GOT3 (cell line): ENCODE measurements around the gene TMEM53.
"Not testable (repeated sequence)": the region's sequence is repeated elsewhere in the genome, so short reads cannot be mapped to it uniquely, and the experiment has no call there.

Experiments used
- DNase-seq: peaks from one replicate; lab custom pipeline; 2025; ENCODE audit warnings: mixed read lengths; lab: John Stamatoyannopoulos, UW

The TMEM53 gene

DNA sequence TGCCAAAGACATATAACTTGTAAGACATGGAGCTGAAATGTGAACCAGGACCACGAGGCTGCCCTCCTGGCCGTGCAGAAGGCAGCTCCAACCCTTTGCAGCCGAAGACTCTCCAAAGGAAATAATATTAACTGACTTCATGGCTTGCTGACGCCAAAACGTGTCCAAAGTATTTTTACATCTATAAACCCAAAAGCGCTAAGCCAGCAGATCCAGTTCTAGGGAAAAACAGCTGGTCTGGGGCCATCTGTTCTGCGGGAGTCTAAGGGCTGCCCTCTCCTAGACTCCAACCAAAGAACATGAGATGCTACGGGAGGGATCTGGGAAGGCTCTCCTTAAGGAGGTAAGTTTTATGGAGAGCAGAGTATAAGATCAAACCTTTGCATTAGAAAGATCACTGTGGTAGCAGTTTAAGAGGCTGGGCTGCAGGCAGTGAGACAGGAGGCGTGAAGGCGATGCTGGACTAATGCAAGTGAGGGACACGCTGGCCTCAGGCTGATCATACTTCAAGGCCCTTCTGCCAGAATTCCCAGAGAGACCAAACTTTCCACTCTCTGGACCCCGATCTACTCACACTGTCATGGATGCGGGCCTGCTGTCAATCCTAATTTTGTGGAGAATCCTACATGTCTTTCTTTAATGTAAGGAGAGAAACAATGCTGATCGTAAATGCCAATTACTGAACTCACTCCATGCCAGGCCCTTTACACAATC, 1.2 kb downstream of the TMEM53 start:
- DNase-seq: no peak

DNA sequence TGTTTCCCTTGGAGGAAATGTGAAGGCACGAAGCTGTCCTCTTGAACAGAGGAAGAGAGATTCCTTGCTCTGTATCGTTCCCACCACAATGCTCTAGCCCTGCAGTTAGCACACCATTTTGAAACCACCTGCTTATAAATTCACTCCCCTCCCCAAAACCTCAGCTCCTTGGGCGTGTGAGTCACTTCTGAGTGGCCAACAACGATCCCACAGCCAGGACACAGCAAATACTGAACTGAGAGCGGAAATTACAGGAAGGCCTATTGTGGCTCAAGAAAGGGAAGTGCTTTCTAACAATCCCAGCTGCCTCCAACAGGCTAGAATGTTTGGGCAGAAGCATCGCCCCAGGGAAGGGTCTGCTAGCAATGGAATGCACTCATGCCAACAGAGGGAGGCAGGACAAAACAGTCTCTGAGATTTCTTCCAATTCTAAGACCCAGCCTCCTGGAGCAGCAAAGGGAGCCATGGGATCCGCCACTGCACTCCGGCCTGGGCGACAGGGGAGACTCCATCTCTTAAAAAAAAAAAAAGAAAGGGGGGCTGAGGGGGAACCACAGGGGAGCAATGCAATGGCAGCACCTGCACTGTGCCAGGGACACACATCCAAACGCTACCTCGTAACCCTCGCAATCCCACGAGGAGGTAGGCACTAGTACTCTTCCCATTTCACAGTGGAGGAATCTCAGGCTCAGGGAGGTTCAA, 1.9 kb downstream of the TMEM53 start:
- no peak for DNase-seq

DNA sequence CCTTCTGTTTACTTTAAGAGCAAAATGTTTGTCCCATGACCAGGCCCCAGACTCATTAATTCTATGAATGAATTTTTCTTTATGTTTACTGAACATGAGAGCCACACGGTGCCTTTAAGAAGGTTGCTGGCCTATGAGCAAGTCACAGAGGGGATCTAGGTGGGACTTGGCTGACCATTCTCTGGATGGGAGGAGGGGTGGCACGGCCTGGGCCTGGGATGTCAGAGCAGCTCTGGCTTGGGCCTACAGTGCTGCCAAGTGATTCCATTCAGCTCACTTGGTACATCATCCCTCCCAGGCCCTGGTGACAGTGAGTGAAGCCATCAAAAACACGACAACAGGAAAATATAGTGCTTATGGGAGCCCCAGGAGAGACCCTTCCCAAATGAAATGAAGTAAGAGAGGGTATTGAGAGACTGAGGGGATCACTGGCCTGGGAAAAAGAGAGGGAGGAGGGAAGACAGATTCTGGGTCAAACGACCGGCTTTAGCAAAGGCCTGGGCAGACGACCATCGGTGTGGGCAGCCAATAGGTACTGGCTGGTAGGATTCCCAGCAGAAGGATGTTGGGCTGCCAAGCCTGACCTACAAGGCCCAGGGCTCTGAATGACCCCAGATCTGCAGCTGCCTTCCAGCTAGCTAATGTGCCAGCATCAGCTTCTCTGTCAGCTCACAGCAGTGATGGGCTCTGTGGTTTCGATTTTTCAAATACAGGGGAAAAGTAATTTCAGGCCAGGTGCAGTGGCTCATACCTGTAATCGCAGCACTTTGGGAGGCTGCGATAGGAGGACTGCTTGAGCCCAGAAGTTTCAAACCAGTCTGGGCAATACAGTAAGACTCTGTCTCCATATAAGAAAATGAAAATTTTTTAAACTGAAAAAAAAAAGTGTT, 3.3 kb downstream of the TMEM53 start:
- no peak for DNase-seq

DNA sequence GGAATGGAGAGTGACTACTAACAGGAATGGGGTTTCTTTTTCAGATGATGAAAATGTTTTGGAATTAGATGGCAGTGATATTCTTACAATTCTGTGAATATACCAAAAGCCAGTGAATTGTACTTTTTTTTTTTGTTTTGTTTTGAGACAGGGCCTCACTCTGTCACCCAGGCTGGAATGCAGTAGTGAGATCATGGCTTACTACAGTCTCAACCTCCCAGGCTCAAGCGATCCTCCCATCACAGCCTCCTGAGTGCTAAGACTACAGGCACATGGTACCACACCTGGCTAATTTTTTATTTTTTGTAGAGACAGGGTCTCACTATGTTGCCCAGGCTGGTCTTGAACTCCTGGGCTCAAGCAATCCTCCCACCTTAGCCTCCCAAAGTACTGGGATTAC, 7.6 kb downstream of the TMEM53 start:
- not testable (repeated sequence) for DNase-seq

DNA sequence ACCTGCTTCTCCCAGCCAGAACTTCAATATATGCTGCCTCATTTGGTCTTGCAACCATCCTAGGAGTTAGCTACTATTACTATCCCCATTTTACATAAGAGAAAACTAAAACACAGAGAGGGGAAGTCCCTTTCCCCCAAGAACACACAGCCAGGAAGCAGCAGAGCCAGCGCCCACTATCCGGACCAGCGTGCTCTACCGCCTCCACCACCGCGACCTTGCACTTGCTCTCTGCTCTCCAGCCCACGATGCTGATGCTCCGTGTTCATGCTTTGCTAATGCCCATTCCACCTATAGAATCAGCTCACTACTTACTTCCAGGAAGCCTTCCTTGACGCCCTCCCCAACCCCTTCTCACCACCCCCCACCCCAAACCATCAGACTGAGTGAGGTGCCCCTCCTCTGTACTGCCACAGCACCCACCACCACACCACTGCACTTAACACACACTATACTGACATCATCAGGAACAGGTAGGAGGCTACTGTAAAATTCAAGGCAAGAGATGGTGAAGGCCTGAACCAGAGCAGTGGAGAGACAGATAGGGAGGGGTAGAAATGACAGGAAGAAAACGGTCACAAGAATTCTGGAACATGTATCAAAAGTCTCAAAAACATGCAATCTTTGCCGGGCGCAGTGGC, 9.4 kb downstream of the TMEM53 start:
- no peak for DNase-seq

DNA sequence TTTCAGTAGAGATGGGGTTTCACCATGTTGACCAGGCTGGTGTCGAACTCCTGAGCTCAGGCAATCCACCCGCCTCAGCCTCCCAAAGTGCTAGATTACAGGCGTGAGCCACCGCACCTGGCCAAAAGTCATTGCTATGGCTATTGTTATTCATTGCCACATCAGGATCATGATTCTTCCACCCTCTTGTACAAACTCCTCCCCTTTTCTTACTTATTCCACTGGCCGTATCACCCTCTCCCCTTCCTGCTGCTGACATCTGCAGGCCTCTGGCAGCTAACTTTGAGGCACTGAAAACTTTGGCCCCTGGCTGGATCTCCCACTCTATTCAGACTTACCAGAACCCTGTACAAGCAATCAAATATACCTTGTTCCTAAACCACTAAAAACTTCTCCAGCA, 10.9 kb downstream of the TMEM53 start:
- no peak for DNase-seq

DNA sequence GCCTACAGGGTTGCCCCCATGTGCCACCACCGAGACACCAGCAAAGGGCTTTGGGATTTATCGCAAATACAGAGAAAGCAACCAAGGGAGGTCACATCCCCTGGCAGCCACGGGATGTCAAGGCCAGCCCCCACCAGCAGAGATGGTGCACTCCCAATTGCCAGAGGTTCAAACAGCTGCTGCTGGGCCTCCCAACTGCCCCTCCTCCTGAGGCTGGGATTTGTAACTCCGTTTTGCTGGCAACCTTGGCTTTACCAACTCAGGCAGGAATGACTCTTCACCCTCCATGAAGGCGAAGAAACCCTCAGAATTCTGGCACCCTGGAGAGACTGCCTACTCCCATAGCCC, 11.6 kb downstream of the TMEM53 start:
- DNase-seq: no peak

DNA sequence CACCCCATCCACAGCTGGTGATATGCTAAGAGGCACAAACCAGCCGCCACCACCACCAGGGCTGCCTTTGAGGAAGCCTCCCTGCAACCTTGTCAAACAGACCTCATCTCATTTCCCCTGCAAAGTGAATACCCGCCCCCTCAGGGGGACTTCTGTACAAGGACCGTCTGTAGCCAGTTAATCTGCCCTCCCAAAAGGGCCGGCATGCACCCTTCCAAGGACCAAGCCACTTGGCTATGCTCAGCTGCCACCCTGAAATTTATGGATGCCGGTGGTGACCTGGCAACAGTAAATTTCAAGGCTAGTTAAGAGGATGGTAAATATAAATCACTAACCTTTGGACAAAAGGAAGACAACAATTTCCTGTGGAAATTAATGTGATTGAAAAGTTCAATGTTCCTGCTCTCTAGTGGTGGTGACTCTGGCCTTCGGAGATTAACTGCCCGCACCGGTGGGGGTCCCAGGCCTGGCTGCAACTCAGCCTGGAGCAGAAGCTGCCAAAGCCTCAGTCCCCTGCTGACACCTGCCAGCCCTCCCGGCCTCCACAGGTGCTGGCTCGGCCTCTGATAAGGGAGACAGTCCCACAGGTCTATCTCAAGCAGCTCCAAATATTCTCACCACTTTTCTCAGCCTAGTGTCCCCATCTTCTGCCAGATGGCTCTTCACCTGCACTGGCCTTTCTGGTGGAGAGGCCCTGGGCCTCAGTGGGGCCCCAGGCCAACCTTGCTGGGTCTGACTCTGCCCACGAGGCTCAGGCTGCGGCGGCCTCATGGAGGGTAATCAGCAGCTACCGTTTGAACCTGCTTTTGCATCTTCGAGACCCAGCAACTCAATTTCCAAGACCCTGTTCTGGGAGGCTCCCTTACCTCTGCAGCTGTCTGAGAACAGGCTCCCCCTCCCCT, 12.2 kb downstream of the TMEM53 start:
- no peak for DNase-seq

DNA sequence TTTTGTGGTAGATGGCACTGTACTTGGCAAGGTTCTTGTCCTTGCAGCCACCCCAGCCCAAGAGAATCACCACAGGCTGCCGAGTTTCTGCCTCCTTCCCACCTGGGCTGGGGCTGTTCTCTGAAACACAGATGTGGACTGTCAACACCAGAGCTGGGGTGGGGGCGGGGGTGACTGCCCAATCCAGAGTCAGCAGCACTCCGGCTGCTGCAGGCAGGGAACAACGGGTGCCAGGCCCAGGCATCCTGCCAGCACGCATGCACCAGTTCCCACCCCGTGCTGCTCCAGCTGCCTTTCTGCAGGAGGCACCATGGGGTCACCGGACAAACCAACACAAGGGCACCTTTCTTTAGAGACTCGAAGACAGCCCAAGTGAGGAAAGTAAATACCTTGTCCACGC, 14.1 kb downstream of the TMEM53 start:
- no peak for DNase-seq

DNA sequence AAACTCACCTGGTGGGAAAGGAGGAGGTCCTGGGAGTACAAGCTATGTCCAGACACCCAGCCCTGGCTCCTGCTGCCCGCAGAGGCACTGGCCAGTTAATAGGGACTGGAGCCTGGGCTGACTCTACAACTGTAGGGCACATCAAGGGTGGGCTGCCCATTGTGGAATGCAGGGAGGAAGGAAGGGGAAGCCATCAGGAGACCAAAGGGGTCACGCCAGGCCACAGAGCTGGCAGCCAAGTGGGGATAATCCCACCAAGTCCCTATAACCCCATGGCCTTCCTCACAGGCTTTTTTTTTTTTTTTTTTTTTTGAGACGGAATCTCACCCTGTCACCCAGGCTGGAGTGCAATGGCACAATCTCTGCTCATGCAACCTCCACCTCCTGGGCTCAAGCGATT, 14.7 kb downstream of the TMEM53 start:
- no peak for DNase-seq

DNA sequence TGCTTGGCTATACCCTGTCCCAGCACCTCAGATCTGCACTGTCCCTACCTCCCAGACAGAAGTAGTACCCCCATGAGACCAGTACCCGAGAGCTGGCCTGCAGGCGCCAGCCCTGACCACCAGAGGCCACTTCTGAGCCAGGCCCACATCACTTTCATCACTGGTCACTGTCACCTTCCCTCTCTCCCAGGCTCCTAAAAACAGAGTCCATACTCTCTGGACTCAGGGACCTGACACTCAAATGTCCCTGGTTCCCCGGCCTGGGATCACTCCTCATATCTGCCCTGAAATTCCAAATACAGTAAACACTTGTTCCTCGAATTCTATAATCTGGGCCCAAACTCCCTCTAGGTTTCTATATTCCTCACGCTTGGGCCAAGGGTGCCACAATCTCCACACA, 18.7 kb downstream of the TMEM53 start:
- DNase-seq: no peak

DNA sequence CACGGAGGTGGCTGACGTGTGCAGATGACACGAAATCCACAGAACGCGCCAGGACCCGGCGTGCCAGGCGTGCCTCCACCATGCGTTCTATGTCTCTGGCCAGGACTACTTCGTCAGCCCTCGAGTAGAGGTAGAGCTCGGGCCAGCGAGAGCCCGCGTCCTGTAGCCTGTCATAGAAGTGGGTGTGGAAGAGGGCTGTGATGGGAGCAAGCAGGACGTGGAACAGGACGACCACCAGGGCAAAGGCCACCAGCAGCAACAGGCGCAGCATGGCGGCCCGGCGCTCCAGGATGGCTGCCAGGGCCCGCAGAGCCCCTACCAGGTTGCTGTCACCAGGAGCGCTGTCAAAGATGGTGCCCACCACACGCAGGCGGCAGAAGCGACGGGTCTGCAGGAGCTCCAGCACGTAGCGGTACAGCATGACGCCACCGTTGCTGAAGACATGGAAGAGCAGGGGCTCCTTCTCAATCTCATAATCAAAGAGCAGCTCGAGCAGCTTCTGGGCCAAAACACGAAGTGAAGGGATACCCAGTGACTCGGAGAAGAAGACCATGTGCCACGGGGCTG, 19.6 kb downstream of the TMEM53 start:
- DNase-seq: no peak

DNA sequence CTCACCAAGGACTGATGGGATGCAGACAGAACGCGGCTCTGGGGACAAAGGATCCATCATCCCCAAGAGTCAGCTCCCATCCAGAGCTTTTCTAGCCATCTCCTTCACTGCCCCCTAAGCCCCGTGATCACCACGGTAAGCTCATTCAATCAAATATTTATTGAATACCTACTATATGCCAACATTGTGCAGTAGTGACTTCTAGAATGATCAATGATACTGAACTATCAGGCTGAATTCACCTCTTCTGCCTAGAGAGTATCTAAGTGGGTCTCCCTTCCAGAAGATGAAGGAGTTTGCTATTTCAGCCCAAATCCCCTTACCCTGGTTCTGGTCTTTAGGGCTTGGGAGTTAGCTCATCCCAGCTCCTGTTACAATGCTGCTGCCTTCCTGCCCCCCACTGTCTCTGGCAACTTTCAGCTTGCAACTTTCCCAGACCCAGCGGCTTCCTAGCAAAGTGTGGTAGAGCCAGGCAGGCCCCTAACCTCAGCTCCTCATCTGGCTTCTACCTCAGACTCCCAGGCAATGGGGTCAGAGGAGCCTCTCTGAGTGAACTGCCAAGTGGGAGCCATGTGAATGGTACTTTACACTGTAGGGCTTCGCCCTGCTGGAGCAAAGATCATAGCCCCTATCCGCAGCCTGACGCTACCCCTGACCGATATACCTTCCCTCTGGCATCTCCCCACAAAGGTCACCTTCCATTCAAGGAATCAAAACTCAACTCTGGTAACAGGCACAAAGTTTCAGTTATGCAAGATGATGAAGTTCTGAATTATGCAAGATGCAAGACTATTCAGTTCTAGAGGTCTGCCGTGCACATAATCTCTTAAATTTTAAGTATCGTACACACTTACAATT, 20.9 kb downstream of the TMEM53 start:
- no peak for DNase-seq

DNA sequence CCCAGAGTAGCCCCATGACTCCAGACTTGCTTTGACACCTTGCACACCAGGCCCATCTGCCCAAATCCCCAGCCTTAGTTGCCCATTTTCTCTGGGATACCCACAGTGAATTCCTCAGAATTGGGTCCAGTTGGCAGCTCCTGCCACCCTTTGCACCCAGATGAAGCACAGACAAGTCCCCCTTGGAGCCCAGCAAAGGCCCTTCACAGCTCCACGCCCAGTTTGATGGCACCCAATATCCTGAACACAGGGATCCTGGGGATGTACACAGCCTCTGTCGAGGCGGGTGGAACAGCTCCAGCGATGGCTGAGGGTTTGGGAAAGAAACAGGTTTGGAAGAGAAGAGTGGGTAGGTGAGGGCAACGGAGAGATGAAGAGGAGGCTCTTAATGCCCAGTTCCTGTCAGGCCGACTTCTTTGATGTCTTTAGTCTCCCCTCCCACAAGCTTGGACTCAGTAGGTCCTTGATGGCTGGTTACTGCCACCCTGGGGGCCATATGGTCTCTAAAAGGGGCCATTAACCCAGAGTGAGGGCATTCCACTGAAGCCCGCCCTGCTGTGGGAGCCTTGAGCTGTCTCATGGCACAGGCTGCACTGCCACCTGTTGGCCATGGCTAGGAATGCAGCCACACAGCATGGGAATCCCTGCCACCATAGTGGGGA, 21.7 kb downstream of the TMEM53 start:
- peak; percentile 12 for DNase-seq

DNA sequence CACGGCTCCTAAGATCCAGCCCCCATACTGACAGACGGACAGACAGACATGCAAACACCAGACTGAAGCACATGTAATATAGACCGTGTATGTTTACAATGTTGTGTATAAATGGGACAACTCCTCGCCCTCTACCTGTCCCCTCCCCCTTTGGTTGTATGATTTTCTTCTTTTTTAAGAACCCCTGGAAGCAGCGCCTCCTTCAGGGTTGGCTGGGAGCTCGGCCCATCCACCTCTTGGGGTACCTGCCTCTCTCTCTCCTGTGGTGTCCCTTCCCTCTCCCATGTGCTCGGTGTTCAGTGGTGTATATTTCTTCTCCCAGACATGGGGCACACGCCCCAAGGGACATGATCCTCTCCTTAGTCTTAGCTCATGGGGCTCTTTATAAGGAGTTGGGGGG, 23.2 kb downstream of the TMEM53 start:
- no peak for DNase-seq

DNA sequence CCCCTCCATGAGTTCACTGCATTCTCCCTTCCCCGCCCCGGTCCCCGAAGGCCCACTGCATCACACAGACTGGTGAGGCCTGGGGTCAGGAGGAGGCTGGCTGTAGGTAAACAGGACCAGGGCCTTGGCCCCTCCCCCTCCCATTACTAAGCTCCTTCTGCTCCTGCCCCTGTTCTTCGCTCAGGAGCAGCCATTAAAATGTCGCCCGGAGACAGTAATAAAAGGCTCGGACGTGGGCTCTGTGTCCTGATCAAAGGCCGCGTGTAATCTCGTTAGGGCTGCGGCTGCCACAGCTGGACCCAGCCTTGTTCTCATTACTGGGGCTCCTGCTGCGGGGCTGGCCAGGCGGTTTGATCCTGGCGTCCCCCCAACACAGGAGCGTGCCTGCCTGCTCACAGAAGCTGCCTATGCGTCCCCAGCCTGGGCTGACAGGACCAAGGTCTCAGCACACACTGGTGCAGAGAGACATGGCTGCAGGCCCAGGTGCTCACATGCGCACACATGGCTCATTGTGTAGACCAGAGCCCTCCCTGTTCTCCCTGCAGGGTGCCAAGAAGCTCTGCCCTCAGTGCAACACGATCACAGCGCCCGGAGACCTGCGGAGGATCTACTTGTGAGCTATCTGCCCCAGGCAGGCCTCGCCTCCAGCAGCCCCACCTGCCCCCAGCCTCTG, 24.0 kb downstream of the TMEM53 start:
- DNase-seq: no peak

DNA sequence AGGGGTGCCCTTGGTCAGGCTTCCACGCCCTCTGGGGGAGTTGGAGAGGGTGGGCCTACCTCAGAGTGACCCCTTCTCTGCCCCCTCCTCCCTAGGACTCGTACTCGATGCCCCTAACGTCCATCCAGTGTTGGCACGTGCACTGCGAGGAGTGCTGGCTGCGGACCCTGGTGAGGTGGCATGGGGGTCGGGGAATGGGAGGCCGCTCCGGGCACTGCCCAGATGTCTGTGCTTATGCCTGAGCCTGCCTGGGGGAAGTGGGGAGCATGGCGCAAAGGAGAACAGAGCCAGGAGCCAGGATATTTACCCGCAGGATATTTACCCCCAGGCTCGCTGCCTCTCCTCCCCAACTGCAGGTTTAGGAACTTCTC, 24.5 kb downstream of the TMEM53 start:
- no peak for DNase-seq

DNA sequence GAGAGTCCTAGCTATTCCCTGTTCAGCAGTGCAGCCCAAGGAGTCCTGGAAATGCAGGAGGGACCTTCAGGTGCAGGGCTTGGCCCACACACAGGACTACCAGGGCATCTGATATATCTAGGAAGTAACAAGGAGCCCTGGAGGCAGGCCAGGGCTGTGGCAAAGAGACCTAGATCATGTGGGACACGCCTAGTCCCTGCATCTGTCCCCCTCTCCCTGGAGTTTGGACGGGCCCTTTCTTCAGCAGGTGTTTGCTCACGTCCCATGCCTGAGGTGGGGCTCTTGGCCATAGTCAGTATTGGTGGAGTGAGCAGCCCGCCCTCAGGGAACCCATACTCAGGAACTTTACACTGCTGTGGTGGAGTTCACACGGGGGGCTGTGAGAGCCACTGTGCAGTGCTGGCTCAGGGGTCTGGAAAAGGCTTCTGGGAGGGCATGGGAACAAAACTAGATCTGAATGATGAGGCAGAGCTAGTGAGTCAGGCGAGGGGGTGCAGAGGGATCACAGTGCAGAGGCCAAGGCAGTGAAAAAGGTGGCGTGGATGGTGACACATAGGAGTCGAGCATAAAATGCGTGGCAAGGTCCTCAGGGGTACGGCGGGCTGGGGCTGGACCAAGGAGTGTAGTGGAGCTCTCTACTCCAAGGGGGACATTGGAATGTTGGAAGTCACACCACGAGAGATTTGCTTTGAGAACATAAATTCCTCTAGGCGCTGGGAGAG, 25.6 kb downstream of the TMEM53 start:
- DNase-seq: no peak
